Measurements from ENCODE around the gene THSD7B. TPM values are rescaled to one million over a fixed set of nuclear protein-coding genes. Genes with fewer than 3 reads are reported as not detected.
"Not testable (repeated sequence)": the region's sequence is repeated elsewhere in the genome, so short reads cannot be mapped to it uniquely, and the experiment has no call there.

THSD7B gene
- total RNA-seq, 1 experiment from 2014 or later = 6.9 TPM

DNA sequence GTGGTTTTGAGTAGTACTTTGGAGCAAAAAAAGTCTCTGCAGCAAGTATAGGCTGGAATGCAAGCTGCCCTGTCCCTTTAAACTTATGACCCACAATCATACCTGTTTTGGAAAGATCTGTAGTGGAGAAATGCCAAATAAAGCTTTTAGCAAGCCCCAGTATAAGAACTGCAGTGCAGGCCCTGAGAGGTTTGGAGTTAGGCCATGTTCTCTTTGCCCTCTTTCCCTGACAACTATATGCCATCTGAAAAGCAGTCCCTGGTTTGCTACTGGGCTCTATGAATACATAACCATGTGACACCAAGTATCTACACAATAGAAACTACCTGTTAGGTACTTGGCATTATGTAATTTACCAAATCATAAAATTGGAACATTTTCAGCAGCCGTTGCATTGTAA is 931.6 kb downstream of the THSD7B start:
- H3K36me3 ChIP-seq (ENCODE audit: control insufficient read depth, insufficient read depth, low read length) = no peaks in the 10 kb centered on the region
- Mint-ChIP-seq H3K27ac (ENCODE audit: unreplicated experiment) (no peak overlapping the region), H3K4me3 (ENCODE audit: unreplicated experiment) (no peak overlapping the region), H3K9me3 (ENCODE audit: unreplicated experiment) (no peaks in the 10 kb centered on the region), H3K36me3 (ENCODE audit: insufficient read depth, unreplicated experiment) (no peaks in the 10 kb centered on the region), H3K4me1 (ENCODE audit: low read depth, unreplicated experiment) (no peaks in the 10 kb centered on the region), H3K27me3 (ENCODE audit: insufficient read depth, unreplicated experiment) (no peaks in the 10 kb centered on the region)
- no peak overlapping the region for H3K4me3 ChIP-seq (ENCODE audit: low read depth, low read length)
- ChIA-PET CTCF (no interaction called here), POLR2A (no interaction called here)
- BruUV-seq (replicated peaks) = no TSS peak
- no peaks in the 10 kb centered on the region for H3K27me3 ChIP-seq (replicated peaks; ENCODE audit: control insufficient read depth, insufficient read depth, low read length)
- H3K4me1 ChIP-seq = no peaks in the 10 kb centered on the region
- TF ChIP-seq, protein P1, sequence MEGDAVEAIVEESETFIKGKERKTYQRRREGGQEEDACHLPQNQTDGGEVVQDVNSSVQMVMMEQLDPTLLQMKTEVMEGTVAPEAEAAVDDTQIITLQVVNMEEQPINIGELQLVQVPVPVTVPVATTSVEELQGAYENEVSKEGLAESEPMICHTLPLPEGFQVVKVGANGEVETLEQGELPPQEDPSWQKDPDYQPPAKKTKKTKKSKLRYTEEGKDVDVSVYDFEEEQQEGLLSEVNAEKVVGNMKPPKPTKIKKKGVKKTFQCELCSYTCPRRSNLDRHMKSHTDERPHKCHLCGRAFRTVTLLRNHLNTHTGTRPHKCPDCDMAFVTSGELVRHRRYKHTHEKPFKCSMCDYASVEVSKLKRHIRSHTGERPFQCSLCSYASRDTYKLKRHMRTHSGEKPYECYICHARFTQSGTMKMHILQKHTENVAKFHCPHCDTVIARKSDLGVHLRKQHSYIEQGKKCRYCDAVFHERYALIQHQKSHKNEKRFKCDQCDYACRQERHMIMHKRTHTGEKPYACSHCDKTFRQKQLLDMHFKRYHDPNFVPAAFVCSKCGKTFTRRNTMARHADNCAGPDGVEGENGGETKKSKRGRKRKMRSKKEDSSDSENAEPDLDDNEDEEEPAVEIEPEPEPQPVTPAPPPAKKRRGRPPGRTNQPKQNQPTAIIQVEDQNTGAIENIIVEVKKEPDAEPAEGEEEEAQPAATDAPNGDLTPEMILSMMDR (IDR thresholded peaks at IDR 0.05; ENCODE audit: insufficient read depth in 1 of 2, low read depth in 1 of 2, low read length in 1 of 2, severe bottlenecking in 1 of 2, unreplicated experiment in 1 of 2) = no peak
- DNase-seq = no peak
- intact Hi-C loops (cut with micrococcal nuclease; ENCODE audit: unreplicated experiment) = no loop called here
- 0 out of 2 replicates have a peak, but pooled peaks cover 3% of the 10 kb centered on the region for H3K9me3 ChIP-seq

DNA sequence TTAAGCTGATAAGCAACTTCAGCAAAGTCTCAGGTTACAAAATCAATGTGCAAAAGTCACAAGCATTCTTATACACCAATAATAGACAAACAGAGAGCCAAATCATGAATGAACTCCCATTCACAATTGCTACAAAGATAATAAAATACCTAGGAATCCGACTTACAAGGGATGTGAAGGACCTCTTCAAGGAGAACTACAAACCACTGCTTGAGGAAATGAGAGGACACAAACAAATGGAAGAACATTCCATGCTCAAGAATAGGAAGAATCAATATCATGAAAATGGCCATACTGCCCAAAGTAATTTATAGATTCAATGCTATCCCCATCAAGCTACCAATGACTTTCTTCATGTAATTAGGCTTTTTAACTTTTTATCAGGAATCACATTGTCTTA is 934.9 kb downstream of the THSD7B start:
- H3K4me3 Mint-ChIP-seq (ENCODE audit: unreplicated experiment); POLR2A ChIA-PET; DNase-seq; H3K27me3 Mint-ChIP-seq (ENCODE audit: insufficient read depth, unreplicated experiment); H3K4me3 ChIP-seq (ENCODE audit: low read depth, low read length); H3K4me1 ChIP-seq; BruUV-seq (replicated peaks); H3K36me3 Mint-ChIP-seq (ENCODE audit: insufficient read depth, unreplicated experiment); intact Hi-C loops (cut with micrococcal nuclease; ENCODE audit: unreplicated experiment); CTCF ChIA-PET; H3K36me3 ChIP-seq (ENCODE audit: control insufficient read depth, insufficient read depth, low read length); H3K27ac Mint-ChIP-seq (ENCODE audit: unreplicated experiment); H3K9me3 Mint-ChIP-seq (ENCODE audit: unreplicated experiment); H3K27me3 ChIP-seq (replicated peaks; ENCODE audit: control insufficient read depth, insufficient read depth, low read length); H3K4me1 Mint-ChIP-seq (ENCODE audit: low read depth, unreplicated experiment); H3K9me3 ChIP-seq: not testable (repeated sequence)

DNA sequence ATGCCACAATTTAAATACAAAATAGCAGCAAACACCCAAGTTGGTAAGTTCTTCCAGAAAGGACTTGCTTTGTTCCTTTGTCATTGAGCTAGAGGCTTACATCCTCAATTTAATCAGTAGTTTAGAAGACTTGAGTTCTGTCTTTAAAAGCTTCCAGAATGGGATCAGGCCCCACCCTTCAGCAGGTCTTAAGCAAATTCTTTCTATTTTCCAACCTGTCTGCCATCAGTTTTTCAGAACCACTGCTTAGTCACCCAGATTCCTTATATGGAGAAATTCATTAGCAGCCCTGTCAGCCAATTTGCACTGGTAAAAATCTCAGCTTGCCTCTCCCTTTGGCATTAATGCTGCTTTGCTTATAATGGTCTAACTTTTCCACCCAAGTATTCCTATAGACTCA is 935.3 kb downstream of the THSD7B start:
- Histone ChIP-seq H3K4me1 (no peaks in the 10 kb centered on the region), H3K9me3 (0 out of 2 replicates have a peak, but pooled peaks cover 7% of the 10 kb centered on the region), H3K36me3 (ENCODE audit: control insufficient read depth, insufficient read depth, low read length) (no peaks in the 10 kb centered on the region), H3K27me3 (replicated peaks; ENCODE audit: control insufficient read depth, insufficient read depth, low read length) (no peaks in the 10 kb centered on the region), H3K4me3 (ENCODE audit: low read depth, low read length) (no peak overlapping the region)
- H3K27me3 Mint-ChIP-seq (ENCODE audit: insufficient read depth, unreplicated experiment) = no peaks in the 10 kb centered on the region
- H3K27ac Mint-ChIP-seq (ENCODE audit: unreplicated experiment) = no peak overlapping the region
- H3K9me3 Mint-ChIP-seq (ENCODE audit: unreplicated experiment) = no peaks in the 10 kb centered on the region
- H3K36me3 Mint-ChIP-seq (ENCODE audit: insufficient read depth, unreplicated experiment) = no peaks in the 10 kb centered on the region
- H3K4me3 Mint-ChIP-seq (ENCODE audit: unreplicated experiment) = no peak overlapping the region
- DNase-seq = no peak
- H3K4me1 Mint-ChIP-seq (ENCODE audit: low read depth, unreplicated experiment) = no peaks in the 10 kb centered on the region
- no TSS peak for BruUV-seq (replicated peaks)
- CTCF ChIA-PET = no interaction called here
- POLR2A ChIA-PET = no interaction called here
- TF ChIP-seq, protein P1 (IDR thresholded peaks at IDR 0.05; ENCODE audit: insufficient read depth in 1 of 2, low read depth in 1 of 2, low read length in 1 of 2, severe bottlenecking in 1 of 2, unreplicated experiment in 1 of 2) = no peak
- intact Hi-C loops (cut with micrococcal nuclease; ENCODE audit: unreplicated experiment) = no loop called here

DNA sequence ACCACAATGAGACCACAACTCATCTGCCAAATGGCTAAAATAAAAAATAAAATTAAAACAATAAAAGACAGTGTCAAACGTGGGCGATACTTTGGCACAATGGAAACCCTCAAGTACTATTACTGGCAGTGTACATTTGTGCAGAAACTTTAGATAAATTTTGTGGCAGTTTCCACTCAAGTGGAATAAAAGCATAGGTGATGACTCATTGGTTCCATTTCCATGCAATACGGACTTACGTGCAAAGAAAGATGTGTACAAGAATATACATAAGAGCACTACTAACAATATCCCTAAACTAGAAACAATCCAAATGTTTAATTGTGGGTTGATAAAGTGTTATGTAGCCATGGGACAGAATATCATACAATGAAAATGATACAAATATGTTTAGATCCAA is 940.0 kb downstream of the THSD7B start:
- TF ChIP-seq, protein P1 (IDR thresholded peaks at IDR 0.05; ENCODE audit: insufficient read depth in 1 of 2, low read depth in 1 of 2, low read length in 1 of 2, severe bottlenecking in 1 of 2, unreplicated experiment in 1 of 2) = no peak
- intact Hi-C loops (cut with micrococcal nuclease; ENCODE audit: unreplicated experiment) = no loop called here
- Mint-ChIP-seq H3K9me3 (ENCODE audit: unreplicated experiment) (no peaks in the 10 kb centered on the region), H3K36me3 (ENCODE audit: insufficient read depth, unreplicated experiment) (no peaks in the 10 kb centered on the region), H3K27ac (ENCODE audit: unreplicated experiment) (no peak overlapping the region), H3K4me1 (ENCODE audit: low read depth, unreplicated experiment) (peaks cover 2% of the 10 kb centered on the region), H3K27me3 (ENCODE audit: insufficient read depth, unreplicated experiment) (no peaks in the 10 kb centered on the region), H3K4me3 (ENCODE audit: unreplicated experiment) (no peak overlapping the region)
- ChIA-PET CTCF (no interaction called here), POLR2A (no interaction called here)
- Histone ChIP-seq H3K27me3 (replicated peaks; ENCODE audit: control insufficient read depth, insufficient read depth, low read length) (no peaks in the 10 kb centered on the region), H3K9me3 (0 out of 2 replicates have a peak, but pooled peaks cover 7% of the 10 kb centered on the region), H3K36me3 (ENCODE audit: control insufficient read depth, insufficient read depth, low read length) (no peaks in the 10 kb centered on the region), H3K4me1 (no peaks in the 10 kb centered on the region), H3K4me3 (ENCODE audit: low read depth, low read length) (no peak overlapping the region)
- BruUV-seq (replicated peaks) = no TSS peak
- no peak for DNase-seq

Data from Caco-2 (cell line).